Stimulated activated CD8-positive, alpha-beta memory T cell treated with anti-CD3 and anti-CD28 coated beads, Interleukin-12 subunit alpha, Interleukin-12 subunit beta, amount 100 ng/mL, for 24 hours (primary cell): ENCODE data around the gene ATP2A1.
A peak's percentile ranks its signal among the peaks of the same experiment; 100 is the strongest.
"Not testable (repeated sequence)": the region's sequence is repeated elsewhere in the genome, so short reads cannot be mapped to it uniquely, and the experiment has no call there.

Experiments used
- DNase-seq: peaks from one replicate; pipeline ENCODE4 v3.0.0-alpha.2; 2020; ENCODE audit errors: extremely low read depth

Gene ATP2A1

DNA sequence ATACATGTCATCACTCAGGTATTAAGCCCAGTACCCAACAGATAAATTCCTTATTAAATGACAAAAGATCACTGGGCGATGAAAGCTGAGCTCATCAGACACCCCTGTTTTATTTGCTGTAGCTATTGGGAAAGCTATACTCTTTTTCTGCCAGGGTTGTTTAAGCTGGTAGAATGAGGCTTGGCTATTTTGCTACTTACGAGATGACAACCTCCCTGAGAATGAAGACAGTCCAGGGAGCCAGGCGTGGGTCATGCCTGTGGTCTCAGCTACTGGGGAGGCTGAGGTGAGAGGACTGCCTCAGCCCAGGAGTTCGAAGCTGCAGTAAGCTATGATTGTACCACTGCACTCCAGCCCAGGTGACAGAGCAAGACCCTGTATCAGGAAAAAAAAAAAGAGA lies 19.0 kb upstream of the ATP2A1 start:
- DNase-seq, result no peak

DNA sequence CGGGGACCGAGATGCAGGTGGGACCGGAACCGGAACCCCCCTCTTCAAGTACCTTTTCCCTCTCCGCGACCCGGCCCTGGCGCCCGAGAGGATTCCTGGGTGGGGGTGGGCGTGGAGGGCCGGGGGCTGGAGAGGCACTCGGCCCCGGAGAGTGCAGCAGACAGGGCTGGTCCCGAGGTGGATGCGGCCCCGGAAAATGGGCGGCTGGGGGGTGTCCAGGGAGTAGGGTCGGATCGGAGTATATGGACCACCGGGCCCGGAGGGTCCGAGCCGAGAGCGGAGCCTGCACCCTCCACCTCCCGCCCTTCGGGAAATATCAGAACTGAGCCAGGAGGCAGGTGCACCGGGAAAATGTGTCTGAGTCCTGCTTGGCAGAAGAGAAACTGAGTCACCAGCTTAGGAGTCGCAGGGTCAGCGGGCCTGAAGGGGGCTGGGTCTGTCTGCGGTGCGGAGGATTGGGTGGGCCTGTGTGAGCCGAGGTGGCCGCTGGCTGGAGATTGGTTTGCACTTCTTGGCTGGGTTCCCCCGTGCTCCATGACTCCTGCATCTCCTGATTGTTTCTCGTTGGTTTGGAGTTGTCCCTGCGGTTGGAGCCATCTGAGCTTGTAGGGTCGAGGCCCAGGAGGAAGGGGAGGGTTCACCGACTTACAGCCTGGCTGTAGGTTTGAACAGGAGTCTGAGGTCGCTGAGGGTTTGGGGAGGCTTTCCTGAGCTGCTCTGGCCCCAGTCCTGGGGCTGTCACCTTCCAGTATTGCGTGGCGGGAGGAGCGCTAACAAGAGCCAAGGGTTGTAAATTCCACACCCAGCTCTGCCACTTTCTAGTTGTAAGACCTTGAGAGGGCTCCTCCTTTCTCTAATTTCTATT lies 14.1 kb upstream of the ATP2A1 start:
- no peak for DNase-seq

DNA sequence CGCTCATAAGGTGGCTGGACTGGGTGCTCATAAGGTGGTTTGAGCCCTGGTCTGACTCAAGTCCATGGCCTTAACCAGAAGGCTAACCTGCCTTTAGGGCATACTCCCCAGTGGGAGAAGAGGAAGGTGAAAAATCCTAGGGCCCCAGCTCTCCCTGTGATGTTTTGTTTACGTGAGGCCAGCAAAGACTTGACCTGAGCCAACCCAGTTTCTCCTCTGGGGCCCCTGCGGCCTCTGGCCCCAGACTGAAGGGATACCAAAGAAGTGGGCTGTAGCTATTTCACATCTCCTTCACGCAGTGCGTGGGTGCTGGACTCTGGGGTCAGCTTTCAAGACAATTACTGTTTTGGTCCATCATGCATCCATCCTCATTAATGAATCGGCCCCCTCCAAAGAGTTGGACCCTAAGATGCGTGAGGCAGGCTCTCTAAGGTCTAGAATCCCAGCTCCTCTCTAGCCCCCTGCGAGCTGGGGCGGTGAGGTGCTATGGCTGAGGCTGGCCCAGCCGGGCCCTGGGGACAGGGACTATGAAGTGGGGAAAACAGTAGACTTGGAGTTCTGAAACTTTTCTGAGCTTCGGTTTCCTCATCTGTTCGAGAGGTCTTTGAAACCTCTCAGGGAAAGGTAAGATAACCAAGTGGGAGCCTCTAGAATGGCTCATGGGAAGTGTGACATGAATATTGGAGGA lies 13.1 kb upstream of the ATP2A1 start:
- DNase-seq, result no peak

DNA sequence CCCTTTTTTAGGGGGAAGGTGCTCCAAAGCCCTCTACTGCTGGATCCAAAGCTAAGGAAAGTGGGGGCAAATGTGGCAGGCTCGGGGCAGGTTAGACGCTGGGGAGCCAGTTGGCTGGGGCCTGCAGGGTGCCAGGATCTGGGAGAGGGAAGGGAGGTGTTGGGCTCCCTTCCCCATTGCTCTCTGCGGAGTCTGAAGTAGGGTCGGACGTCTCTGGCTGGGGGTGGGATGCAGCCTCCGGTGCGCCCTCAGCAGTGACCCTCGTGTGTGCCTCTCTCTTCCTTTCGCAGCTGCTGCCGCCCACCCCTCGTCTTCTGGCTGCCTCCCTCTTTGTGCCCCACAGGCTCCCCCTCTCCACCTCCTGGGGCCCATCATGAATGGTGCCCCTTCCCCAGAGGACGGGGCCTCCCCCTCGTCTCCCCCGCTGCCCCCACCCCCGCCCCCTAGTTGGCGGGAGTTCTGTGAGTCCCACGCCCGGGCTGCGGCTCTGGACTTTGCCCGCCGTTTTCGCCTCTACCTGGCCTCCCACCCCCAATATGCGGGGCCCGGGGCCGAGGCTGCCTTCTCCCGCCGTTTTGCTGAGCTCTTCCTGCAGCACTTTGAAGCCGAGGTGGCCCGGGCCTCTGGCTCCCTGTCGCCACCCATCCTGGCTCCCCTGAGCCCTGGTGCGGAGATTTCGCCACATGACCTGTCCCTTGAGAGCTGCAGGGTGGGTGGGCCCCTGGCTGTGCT lies 12.4 kb upstream of the ATP2A1 start:
- no peak for DNase-seq

DNA sequence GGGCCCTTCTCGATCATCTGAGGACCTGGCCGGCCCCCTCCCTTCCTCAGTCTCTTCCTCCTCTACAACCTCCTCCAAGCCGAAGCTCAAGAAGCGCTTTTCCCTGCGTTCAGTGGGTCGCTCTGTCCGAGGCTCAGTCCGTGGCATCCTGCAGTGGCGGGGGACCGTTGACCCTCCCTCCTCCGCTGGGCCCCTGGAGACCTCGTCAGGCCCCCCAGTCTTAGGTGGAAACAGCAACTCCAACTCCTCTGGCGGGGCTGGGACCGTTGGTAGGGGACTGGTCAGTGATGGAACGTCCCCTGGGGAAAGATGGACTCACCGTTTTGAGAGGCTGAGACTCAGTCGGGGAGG lies 11.9 kb upstream of the ATP2A1 start:
- no peak for DNase-seq

DNA sequence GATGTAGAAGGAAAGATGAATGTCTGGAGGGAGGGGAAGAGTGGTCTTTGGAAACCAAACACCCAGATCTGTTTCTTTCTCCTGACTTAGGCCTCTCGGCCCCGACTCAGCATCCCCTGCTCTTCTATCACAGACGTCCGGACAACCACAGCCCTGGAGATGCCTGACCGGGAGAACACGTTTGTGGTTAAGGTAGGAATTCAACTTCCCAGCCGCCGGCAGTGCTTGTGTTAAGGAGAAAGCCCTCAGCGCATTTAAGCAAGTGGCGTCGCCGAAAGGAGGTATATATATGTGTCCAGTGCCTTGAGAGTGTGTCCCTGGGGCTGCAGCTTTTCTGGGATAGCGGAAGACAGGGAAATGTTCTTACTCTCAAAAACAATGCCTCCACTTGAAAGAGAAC lies 11.0 kb upstream of the ATP2A1 start:
- DNase-seq, result no peak

DNA sequence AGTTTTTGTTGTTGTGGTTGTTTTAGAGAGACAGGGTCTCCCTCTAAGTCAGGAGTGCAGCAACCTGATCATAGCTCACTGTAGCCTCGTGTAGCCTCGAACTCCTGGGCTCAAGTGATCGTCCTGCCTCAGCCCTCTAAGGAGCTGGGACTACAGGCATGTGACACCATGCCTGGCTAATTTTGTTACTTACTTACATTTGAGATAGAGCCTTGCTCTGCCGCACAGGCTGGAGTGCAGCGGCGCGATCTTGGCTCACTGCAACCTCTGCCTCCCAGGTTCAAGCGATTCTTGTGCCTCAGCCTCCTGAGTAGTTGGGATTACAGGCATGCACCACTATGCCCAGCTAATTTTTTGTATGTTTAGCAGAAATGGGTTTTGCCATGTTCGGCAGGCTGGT lies 10.6 kb upstream of the ATP2A1 start:
- not testable (repeated sequence) for DNase-seq

DNA sequence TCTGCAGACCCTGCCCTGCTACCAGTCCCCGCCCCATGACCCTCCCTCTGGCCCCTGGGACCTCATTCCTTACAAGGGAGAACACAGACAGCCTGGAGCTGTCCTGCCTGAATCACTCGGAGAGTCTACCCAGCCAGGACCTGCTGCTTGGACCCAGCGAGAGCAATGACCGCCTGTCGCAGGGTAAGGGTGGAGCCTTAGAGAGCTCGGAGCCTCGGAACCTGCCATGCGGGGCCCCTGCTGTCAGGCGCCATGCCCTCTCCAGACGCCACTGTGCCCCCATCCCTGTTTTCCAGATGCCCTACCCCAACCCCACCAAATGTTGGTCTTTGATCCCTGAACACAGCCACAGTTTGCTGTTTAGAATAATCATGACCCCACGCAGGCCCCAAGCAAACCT lies 9.1 kb upstream of the ATP2A1 start:
- no peak for DNase-seq

DNA sequence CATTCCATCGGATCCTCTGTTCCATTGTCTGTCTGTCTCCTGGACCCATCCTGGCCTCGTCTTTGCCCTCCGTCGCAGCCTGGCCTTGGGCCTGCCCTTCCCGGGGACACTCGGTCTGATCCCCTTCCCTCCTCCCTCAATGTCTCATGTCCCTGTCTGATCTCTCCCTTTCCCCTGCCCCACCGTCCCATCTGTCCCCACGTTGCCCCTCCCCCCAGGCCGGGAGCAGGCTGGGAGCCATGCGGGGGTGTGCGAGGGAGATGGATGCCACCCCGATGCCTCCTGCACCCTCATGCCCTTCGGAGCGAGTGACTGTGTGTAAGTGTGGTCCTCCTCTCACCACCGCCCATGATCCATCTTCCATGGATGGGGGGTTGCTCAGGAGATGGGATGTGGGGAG lies 5.3 kb upstream of the ATP2A1 start:
- DNase-seq, result no peak

DNA sequence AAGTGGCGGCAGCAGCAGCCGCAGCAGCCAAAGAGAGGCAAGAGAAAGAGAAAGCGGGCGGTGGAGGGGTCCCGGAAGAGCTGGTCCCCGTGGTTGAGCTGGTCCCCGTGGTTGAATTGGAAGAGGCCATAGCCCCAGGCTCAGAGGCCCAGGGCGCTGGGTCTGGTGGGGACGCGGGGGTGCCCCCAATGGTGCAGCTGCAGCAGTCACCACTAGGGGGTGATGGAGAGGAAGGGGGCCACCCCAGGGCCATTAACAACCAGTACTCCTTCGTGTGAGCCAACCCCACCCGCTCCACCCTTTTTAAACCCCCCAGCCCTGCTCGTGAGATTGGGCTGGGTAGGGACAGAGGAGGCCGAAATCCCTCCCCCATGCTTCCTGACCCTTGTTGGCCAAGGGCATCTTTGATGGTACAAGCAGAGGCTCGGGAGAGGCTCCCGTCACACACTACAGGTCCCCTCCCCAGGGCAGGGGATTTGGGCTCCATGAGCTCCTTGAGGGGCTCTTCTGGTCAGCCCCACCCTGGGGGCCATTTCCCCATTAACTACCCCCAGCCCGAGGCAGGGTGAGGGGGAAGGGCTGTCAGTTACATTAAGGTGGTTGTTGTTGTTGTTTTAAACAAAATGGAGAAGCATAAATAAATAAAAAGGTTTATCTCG lies 4.6 kb upstream of the ATP2A1 start:
- DNase-seq, result no peak

DNA sequence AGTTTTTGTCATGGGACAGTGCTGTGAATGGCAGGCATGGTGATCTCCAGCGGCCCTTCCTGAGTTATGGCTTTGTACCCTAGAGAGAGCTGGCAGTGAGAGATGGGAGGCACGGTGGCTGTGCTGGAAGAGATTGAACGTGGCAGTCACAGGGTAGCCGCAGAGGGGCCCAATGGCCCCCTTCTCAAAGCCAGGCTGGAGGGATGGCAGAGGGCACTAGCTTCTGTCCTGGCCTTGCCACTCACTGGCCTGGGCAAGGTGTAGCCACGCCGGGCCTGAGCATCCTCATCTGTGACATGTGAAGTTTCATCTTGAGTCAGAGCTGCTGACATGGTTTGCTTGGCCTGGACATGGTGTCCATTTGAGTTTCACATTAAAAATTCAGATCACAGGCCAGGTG lies 3.9 kb upstream of the ATP2A1 start:
- DNase-seq, result no peak

DNA sequence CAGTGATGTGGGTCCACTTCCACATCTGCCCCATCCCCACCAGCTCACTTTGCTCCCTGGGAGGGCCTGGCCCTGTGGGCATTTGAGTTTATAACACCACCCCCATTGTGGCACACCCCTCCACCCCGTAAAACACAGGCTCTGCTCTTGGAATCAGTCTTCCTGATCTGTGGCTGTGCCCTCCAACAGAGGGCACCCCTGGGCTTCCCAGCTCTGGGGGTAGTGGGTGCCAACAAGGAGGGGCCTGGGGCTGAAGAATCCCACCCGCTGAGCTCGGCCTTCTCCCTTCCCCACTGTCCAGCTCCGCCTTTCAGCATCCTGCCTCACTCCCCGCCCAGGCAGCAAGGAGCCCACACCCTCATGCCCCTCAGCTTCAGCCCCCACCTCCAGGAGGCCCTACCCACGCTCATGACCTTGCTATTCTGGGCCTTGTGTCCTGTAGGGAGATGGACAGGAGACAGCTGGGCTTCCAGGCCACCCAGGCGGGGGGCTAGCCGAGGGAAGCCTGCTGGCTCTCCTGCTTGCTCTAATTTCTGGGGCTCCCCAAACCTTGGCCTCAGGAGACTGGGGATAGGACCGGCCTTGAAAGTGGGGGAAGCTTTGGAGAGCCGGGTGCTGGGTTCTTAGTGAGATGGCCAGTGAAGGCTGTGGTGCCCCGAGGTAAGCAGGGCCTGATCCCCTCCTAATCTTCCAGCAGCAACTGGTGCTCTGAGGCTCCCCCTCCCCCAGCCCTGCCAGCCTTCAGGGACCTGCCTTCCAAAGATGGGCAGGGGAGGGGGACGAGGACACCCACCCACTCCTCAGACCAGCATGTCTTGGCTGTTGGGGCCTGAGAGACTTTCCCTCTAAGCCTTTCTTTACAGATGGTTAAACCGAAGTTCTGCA lies 2.9 kb upstream of the ATP2A1 start:
- no peak for DNase-seq

DNA sequence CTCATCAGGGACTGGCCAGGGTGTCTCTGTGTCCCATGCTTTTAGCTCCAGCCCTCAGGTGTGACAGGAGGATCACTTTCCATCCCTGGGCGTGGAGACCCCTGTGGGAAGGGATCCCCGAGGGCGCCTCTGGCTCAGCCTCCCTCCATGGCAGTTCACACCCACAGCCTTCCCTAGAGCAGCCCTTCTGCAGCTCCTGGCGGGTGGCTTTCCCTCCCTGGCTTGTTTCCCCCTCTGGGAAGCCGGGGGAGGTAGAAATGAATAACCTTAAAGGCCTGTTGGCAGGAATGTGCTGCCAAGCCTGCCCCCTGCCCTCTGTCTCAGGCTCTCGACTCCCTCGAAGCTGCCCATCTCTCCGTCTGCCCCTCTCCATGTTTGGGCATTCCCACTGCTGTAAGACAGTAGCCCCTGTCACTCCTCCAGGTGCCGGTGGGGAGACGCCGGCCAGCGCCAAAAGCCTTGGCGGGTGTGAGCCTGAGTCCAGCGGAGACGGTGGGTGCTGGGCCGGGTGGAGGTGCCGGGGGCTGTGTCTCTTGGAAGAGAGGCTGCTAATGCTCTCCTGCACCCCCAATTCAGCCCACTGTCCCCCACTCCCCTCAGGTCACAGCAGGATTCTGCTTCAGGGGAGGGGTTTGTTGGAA lies 2.1 kb upstream of the ATP2A1 start:
- no peak for DNase-seq

DNA sequence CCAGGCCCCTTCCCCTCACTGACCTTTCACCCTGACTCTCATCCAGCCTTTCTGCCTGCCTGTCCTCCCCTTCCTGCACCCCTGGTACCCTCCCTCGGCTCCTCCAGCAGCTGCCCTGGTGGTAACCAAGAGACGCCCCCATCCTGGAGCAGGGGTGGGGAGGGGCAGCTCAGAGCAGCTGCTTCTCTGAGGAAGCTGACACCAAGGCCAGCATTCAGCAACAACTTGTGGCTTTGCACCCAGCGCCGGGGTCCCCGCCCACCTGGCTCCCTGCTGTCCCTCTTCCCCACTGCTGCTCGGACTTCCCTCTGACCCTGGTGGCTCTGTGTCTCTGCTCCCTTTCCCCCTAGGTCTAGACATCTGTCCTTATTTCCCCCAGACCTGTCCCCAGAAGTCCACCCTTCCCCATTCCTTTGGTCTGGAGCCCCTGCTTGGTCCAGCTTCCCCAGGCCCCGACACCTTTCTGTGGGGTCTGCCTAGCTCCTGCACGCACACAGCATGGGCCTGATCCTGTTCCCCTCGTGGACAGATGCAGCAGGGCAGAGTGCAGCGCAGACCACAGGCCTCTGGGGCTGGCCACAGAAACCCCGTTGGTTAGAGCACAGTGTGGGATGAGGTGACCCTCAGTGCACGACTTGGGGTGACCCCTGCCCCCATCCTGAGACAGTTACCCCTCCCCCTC lies 1.2 kb upstream of the ATP2A1 start:
- DNase-seq, result no peak

DNA sequence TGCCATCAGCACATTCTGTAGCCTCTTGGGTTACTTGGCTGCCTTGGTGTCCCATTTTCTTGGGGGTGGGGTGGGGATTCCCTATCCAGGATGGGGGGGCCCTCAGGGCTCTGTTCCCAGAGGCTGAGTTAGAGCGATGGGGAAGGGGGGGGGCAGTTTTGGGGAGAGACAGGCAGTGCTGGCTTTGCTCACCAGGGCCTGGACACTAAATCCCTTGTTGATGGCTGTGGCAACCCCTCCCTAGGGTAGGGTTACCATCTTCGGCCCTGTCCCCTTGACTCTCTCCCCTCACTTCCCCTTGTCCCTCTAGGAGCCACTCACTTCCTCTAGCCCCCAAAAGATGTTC lies 660 bp upstream of the ATP2A1 start:
- DNase-seq, result no peak

DNA sequence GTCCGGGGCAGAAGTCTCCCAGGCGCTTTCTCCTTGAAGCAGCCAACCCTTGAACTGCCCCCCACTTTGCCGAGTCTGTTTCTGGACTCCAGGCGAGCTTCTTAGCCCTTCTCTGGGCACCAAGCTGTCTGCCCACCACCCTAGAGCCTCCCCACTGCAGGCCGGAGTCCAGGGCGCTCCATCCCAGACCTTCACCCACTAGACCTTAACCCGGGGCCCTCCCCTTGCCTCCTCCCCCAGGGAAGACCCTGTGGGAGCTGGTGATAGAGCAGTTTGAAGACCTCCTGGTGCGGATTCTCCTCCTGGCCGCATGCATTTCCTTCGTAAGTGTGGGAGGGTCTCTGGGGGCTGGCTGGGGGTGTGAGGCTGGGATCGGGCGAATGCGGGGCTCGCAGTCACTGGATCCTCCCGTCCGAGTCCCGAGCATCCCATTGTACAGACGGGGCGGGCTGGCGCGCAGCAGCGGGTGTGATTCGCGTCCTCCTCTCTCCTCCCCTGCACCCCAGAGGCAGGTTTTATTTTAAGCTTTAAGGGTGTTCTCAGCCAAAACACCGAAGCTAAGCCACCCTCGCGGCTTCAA lies 1.1 kb downstream of the ATP2A1 start:
- no peak for DNase-seq

DNA sequence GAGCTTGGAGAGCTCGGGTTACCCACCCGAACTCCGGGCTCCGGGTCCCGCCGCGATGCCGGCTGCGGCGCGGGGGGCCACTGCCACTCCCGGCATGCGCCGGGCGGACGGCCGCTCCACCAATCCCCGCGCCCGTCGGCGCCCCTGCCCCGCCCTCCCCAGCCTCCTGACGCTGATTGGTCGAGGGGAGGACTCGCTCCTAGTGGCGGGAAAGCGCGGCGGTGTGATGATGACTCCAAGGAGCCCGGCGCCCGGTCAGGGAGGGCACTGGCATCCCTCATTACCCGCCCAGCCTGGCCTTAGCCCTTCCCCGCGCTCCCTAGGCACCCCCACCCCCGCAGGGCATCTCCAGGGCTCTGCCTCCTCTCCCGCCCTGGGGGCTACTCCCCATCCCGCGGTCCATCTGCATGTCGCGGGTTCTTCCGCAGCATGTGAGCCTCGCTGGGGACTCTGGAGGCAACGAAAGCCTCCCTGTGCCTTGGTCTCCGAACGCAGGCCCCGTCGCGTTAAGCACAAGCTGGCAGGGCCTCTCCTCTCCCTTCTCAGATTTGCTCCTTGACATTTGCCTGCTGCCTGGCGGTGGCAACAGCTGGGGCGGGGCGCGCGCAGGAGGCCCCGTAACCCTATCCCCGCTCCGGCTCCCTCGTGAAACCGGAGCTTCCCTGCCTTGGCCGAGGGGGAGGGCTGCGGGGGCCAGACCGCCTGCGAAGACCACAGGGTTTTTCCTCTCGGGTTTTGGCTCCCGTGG lies 1.7 kb downstream of the ATP2A1 start:
- peak; percentile 82 for DNase-seq

DNA sequence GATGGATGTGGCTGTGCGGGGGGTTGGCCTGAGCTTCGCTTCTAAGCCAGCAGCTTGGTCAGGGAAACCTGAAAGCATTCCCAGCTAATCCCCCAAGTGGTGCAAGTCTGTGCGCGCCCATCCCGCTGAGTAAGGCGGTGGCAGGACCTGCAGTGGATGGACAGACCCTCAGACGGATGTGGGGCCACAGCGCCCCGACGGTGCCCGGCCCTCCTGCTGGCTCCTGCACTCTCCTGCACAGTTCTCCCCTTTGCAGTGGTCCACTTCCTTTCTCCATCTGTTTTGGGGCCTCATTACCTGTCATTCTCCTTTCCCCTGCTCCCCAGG lies 2.3 kb downstream of the ATP2A1 start:
- no peak for DNase-seq

DNA sequence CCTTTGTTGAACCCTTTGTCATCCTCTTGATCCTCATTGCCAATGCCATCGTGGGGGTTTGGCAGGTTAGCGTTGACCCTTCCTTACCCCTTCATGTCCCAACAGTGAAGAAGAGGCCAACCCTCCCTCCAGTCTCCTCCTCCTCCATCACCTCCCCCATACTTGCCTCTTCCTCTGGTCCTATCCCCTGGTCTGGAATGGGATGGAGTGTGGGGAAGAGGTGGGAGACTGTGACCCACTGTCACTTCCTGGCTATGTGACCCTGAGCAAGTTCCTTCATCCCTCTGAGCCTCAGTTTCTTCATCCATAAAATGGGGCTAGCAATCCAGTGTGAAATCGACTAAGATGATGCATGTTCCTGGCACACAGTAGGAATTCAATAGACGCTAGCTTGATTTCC lies 2.7 kb downstream of the ATP2A1 start:
- no peak for DNase-seq
